ENCODE measurements around the gene FAM3B. TPM values are rescaled to one million over a fixed set of nuclear protein-coding genes. Genes with fewer than 3 reads are reported as not detected.

FAM3B gene
- total RNA-seq, 1 experiment from 2014 or later = not detected

DNA sequence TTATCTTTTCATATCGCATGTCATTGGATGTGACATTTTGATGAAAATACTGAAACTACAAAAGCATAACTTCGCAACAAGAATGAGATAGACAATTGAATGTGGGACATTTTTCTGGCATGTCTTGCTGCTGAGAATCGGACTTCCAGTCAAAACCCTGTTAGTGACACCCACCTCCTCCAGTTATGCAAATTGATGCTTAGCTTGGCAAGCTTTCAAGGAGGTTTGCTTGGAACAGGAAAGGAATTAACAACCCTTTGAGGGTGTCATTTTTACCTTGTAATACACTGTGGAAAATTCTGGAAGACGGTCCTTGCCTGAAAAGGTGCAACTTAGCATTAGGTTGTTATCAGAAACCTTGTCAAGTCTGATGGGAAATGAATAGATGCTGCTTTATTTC lies 38.8 kb upstream of the FAM3B start:
- in situ Hi-C loops (cut with HindIII; ENCODE audit: low pct_unique_long_range_greater_than_20kb, low sequenced_read_pairs) = no loop called here
- TF ChIP-seq, protein P1, sequence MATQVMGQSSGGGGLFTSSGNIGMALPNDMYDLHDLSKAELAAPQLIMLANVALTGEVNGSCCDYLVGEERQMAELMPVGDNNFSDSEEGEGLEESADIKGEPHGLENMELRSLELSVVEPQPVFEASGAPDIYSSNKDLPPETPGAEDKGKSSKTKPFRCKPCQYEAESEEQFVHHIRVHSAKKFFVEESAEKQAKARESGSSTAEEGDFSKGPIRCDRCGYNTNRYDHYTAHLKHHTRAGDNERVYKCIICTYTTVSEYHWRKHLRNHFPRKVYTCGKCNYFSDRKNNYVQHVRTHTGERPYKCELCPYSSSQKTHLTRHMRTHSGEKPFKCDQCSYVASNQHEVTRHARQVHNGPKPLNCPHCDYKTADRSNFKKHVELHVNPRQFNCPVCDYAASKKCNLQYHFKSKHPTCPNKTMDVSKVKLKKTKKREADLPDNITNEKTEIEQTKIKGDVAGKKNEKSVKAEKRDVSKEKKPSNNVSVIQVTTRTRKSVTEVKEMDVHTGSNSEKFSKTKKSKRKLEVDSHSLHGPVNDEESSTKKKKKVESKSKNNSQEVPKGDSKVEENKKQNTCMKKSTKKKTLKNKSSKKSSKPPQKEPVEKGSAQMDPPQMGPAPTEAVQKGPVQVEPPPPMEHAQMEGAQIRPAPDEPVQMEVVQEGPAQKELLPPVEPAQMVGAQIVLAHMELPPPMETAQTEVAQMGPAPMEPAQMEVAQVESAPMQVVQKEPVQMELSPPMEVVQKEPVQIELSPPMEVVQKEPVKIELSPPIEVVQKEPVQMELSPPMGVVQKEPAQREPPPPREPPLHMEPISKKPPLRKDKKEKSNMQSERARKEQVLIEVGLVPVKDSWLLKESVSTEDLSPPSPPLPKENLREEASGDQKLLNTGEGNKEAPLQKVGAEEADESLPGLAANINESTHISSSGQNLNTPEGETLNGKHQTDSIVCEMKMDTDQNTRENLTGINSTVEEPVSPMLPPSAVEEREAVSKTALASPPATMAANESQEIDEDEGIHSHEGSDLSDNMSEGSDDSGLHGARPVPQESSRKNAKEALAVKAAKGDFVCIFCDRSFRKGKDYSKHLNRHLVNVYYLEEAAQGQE (IDR thresholded peaks at IDR 0.05; ENCODE audit: insufficient read depth in 1 of 2, low read depth in 2 of 2, low read length in 1 of 2) = no peak
- TF ChIP-seq, protein P2, sequence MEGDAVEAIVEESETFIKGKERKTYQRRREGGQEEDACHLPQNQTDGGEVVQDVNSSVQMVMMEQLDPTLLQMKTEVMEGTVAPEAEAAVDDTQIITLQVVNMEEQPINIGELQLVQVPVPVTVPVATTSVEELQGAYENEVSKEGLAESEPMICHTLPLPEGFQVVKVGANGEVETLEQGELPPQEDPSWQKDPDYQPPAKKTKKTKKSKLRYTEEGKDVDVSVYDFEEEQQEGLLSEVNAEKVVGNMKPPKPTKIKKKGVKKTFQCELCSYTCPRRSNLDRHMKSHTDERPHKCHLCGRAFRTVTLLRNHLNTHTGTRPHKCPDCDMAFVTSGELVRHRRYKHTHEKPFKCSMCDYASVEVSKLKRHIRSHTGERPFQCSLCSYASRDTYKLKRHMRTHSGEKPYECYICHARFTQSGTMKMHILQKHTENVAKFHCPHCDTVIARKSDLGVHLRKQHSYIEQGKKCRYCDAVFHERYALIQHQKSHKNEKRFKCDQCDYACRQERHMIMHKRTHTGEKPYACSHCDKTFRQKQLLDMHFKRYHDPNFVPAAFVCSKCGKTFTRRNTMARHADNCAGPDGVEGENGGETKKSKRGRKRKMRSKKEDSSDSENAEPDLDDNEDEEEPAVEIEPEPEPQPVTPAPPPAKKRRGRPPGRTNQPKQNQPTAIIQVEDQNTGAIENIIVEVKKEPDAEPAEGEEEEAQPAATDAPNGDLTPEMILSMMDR (IDR thresholded peaks at IDR 0.05) = no peak
- TF ChIP-seq TCF7L2 (IDR thresholded peaks at IDR 0.05; ENCODE audit: low read depth, low read length) (no peak), SIN3A (IDR thresholded peaks at IDR 0.05; ENCODE audit: borderline replicate concordance, insufficient read depth, low read depth, low read length) (no peak)
- Histone ChIP-seq H3K27me3 (ENCODE audit: control insufficient read depth, insufficient read depth, low read length) (peaks cover under 1% of the 10 kb centered on the region; the same call in 1 of the 2 replicates), H3K9me3 (ENCODE audit: control insufficient read depth, insufficient read depth, low read depth, low read length) (no peaks in the 10 kb centered on the region), H3K4me3 (ENCODE audit: low read depth in 2 of 2, low read length in 2 of 2) (no peak overlapping the region), H3K4me1 (ENCODE audit: control insufficient read depth, insufficient read depth, low read length) (no peaks in the 10 kb centered on the region), H3K36me3 (ENCODE audit: control insufficient read depth, insufficient read depth, low read length) (no peaks in the 10 kb centered on the region), H3K27ac (ENCODE audit: low read length) (no peak overlapping the region)
- CTCF ChIA-PET = no interaction called here
- POLR2A ChIA-PET = no interaction called here
- no TSS peak for BruUV-seq (replicated peaks)
- DNase-seq (ENCODE audit: low read depth, low spot score) (no peak), ATAC-seq (no peak)
- intact Hi-C loops (cut with micrococcal nuclease; ENCODE audit: unreplicated experiment) = loop anchor here (10.0 kb wide), 1 partner anchor 153 kb away; no protein-coding TSS in a partner anchor

DNA sequence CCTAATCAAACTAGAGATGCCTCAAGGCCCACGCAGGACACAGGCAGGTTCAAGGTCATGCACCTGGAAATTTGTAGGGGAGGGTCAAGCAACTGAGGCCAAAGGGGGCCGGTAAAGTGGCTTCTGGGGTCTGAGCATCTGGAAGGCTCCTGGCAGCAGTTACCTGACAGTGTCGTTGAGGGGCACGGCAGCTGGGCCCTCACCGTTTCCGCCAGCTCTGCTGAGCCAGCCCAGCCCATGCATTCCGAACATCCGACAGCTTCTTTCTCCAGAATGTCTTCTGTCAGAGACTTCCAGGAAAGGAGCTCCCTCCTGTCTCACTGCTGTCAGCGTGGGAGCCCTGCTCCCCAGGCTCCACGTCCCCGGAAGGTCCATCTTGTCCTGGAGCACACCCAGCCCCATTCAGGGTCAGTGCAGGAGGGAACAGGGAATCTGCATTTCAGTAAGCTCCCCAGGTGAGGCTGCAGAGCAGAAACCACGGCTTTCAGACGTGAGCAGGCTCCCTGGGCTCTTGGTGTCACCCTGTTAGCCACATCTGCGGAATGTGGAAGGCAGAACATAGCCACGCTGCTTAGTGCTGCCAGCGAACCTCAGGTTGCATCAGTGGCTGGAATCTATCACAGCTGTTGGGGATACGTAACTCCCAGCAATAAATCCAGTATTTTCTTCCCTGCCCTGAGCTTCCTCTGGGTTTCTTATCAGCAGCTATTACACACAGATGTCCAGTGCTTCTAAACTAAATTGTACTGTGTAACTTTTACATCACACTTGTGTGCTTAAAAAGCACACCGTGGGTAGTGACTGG lies 36.3 kb upstream of the FAM3B start:
- peaks cover 3% of the 10 kb centered on the region; the same call in 1 of the 2 replicates for H3K27me3 ChIP-seq (ENCODE audit: control insufficient read depth, insufficient read depth, low read length)
- CTCF ChIA-PET = interaction anchor here (0.6 to 1.5 kb wide), 2 partner anchors 80 to 306 kb away, joined by 4 to 5 read pairs; no protein-coding TSS in a partner anchor
- DNase-seq (ENCODE audit: low read depth, low spot score) (no peak), ATAC-seq (no peak)
- in situ Hi-C loops (cut with HindIII; ENCODE audit: low pct_unique_long_range_greater_than_20kb, low sequenced_read_pairs) (no loop called here), intact Hi-C loops (cut with micrococcal nuclease; ENCODE audit: unreplicated experiment) (loop anchor here (5.0 kb wide), 2 partner anchors 77 to 182 kb away; no protein-coding TSS in a partner anchor)
- no TSS peak for BruUV-seq (replicated peaks)
- no peak overlapping the region for H3K4me3 ChIP-seq (ENCODE audit: low read depth in 2 of 2, low read length in 2 of 2)
- no peaks in the 10 kb centered on the region for H3K36me3 ChIP-seq (ENCODE audit: control insufficient read depth, insufficient read depth, low read length)
- H3K9me3 ChIP-seq (ENCODE audit: control insufficient read depth, insufficient read depth, low read depth, low read length) = no peaks in the 10 kb centered on the region
- no peaks in the 10 kb centered on the region for H3K4me1 ChIP-seq (ENCODE audit: control insufficient read depth, insufficient read depth, low read length)
- H3K27ac ChIP-seq (ENCODE audit: low read length) = no peak overlapping the region
- POLR2A ChIA-PET = interaction anchor here (0.6 kb wide), 1 partner anchor 8 kb away, joined by 4 read pairs; no protein-coding TSS in a partner anchor
- TF ChIP-seq, protein P1 (IDR thresholded peaks at IDR 0.05; ENCODE audit: insufficient read depth in 1 of 2, low read depth in 2 of 2, low read length in 1 of 2) = no peak
- TF ChIP-seq TCF7L2 (IDR thresholded peaks at IDR 0.05; ENCODE audit: low read depth, low read length) (no peak), POLR2AphosphoS5 (IDR thresholded peaks at IDR 0.05; ENCODE audit: low read depth, low read length) (no peak), SIN3A (IDR thresholded peaks at IDR 0.05; ENCODE audit: borderline replicate concordance, insufficient read depth, low read depth, low read length) (no peak)
- TF ChIP-seq, protein P2 (IDR thresholded peaks at IDR 0.05) = no peak
